ENCODE measurements around the gene SNAI1. TPM values are rescaled to one million over a fixed set of nuclear protein-coding genes. Genes with fewer than 3 reads are reported as not detected.
A peak's percentile ranks its signal among the peaks of the same experiment; 100 is the strongest.

The SNAI1 gene
- total RNA-seq, 3 donors from 2014 or later (not counting 1 experiment from before 2014, with no cell fraction given): 1.5 to 2.4 (median 2.1) TPM

DNA sequence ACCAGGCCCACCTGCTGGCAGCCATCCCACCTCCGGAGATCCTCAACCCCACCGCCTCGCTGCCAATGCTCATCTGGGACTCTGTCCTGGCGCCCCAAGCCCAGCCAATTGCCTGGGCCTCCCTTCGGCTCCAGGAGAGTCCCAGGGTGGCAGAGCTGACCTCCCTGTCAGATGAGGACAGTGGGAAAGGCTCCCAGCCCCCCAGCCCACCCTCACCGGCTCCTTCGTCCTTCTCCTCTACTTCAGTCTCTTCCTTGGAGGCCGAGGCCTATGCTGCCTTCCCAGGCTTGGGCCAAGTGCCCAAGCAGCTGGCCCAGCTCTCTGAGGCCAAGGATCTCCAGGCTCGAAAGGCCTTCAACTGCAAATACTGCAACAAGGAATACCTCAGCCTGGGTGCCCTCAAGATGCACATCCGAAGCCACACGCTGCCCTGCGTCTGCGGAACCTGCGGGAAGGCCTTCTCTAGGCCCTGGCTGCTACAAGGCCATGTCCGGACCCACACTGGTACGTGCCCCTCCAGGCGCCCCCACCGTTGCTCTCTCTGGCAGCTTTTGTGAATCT, 1.1 kb downstream of the SNAI1 start:
- no peak overlapping the region for H3K4me3 ChIP-seq (ENCODE audit: low read length)
- DNase-seq (no peak), ATAC-seq (no peak)
- peaks cover 24% of the 10 kb centered on the region for H3K4me1 ChIP-seq (ENCODE audit: control insufficient read depth, insufficient read depth, low read length)
- intact Hi-C loops (cut with micrococcal nuclease): no loop called here
- Mint-ChIP-seq H3K9me3 (no peaks in the 10 kb centered on the region), H3K27me3 (ENCODE audit: low read depth in 2 of 2) (peaks cover 0 to 8% of the 10 kb centered on the region in 2 donors), H3K4me1 (peaks cover 5 to 34% of the 10 kb centered on the region in 2 donors), H3K4me3 (peak overlapping the region; percentile 65), H3K27ac (no peak overlapping the region), H3K36me3 (no peaks in the 10 kb centered on the region)
- H3K9me3 ChIP-seq (ENCODE audit: control insufficient read depth, insufficient read depth, low read length): no peaks in the 10 kb centered on the region
- H3K27ac ChIP-seq (ENCODE audit: low read length): no peak overlapping the region
- TF ChIP-seq CTCF (IDR thresholded peaks at IDR 0.05): no peak
- peaks cover 4% of the 10 kb centered on the region for H3K27me3 ChIP-seq (ENCODE audit: control insufficient read depth, insufficient read depth, low read length)
- WGBS (ENCODE audit: insufficient coverage): 96% methylated on average over 18 of the region's 18 CpGs
- H3K36me3 ChIP-seq (ENCODE audit: control insufficient read depth, insufficient read depth, low read length): no peaks in the 10 kb centered on the region

- DNase-seq (no peak), ATAC-seq (no peak)
- H3K27ac ChIP-seq (ENCODE audit: low read length): no peak overlapping the region
- H3K36me3 Mint-ChIP-seq: no peaks in the 10 kb centered on the region
- H3K27ac Mint-ChIP-seq: no peak overlapping the region
- H3K27me3 Mint-ChIP-seq (ENCODE audit: low read depth in 2 of 2): peaks cover 0 to 8% of the 10 kb centered on the region in 2 donors
- TF ChIP-seq CTCF (IDR thresholded peaks at IDR 0.05): no peak
- peak overlapping the region; percentile 17 for H3K4me3 Mint-ChIP-seq
- WGBS (ENCODE audit: insufficient coverage): 92% methylated on average over 13 of the region's 13 CpGs
- H3K9me3 Mint-ChIP-seq: no peaks in the 10 kb centered on the region
- peaks cover 23% of the 10 kb centered on the region for H3K4me1 ChIP-seq (ENCODE audit: control insufficient read depth, insufficient read depth, low read length)
- peaks cover 4% of the 10 kb centered on the region for H3K27me3 ChIP-seq (ENCODE audit: control insufficient read depth, insufficient read depth, low read length)
- no peaks in the 10 kb centered on the region for H3K9me3 ChIP-seq (ENCODE audit: control insufficient read depth, insufficient read depth, low read length)
- H3K4me1 Mint-ChIP-seq: peaks cover 5 to 28% of the 10 kb centered on the region in 2 donors
- intact Hi-C loops (cut with micrococcal nuclease): no loop called here
- no peak overlapping the region for H3K4me3 ChIP-seq (ENCODE audit: low read length)
- H3K36me3 ChIP-seq (ENCODE audit: control insufficient read depth, insufficient read depth, low read length): no peaks in the 10 kb centered on the region
These were observed 1.8 kb downstream of the SNAI1 start for GRCh38 chr20:49984426-49985153.

DNA sequence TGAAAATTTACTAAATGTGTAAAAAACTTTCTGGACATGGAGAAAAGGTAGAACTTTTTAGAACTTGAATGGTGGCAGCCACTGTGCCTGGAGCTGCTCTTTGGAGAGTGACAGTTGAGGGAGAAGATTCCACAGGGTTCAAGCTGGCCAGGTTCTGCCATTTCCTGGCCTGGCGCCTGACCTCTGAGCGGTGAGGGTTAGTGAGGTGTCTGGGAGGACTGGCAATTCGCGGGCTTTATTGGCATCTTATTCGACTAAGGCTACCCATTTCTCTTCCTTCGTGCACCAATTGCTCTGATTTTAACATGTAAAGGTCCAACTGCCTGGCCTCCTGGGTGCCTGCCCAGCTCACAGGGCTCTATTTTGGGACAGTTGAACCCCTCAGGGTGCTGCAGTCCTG, 2.4 kb downstream of the SNAI1 start:
- H3K9me3 ChIP-seq (ENCODE audit: control insufficient read depth, insufficient read depth, low read length): no peaks in the 10 kb centered on the region
- Mint-ChIP-seq H3K4me3 (no peak overlapping the region), H3K9me3 (no peaks in the 10 kb centered on the region), H3K27me3 (ENCODE audit: low read depth in 2 of 2) (peaks cover 0 to 8% of the 10 kb centered on the region in 2 donors), H3K36me3 (no peaks in the 10 kb centered on the region), H3K4me1 (peaks cover 5 to 23% of the 10 kb centered on the region in 2 donors), H3K27ac (no peak overlapping the region)
- intact Hi-C loops (cut with micrococcal nuclease): no loop called here
- H3K36me3 ChIP-seq (ENCODE audit: control insufficient read depth, insufficient read depth, low read length): no peaks in the 10 kb centered on the region
- H3K27ac ChIP-seq (ENCODE audit: low read length): no peak overlapping the region
- no peak for TF ChIP-seq CTCF (IDR thresholded peaks at IDR 0.05)
- H3K4me1 ChIP-seq (ENCODE audit: control insufficient read depth, insufficient read depth, low read length): peaks cover 25% of the 10 kb centered on the region
- ATAC-seq: no peak
- 88% methylated on average over 6 of the region's 6 CpGs for WGBS (ENCODE audit: insufficient coverage)
- no peak for DNase-seq
- peaks cover 4% of the 10 kb centered on the region for H3K27me3 ChIP-seq (ENCODE audit: control insufficient read depth, insufficient read depth, low read length)
- no peak overlapping the region for H3K4me3 ChIP-seq (ENCODE audit: low read length)

Data from natural killer cell (primary cell).